Measurements from ENCODE around the gene RPS18. TPM values are rescaled to one million over a fixed set of nuclear protein-coding genes. Genes with fewer than 3 reads are reported as not detected.
A peak's percentile ranks its signal among the peaks of the same experiment; 100 is the strongest.

Gene RPS18
- total and polyA plus RNA-seq, 9 of the 15 experiments (the other 6 are each of a cell fraction or from before 2014, with no cell fraction given) = 5,023 to 17,516 (median 8,131) TPM

DNA sequence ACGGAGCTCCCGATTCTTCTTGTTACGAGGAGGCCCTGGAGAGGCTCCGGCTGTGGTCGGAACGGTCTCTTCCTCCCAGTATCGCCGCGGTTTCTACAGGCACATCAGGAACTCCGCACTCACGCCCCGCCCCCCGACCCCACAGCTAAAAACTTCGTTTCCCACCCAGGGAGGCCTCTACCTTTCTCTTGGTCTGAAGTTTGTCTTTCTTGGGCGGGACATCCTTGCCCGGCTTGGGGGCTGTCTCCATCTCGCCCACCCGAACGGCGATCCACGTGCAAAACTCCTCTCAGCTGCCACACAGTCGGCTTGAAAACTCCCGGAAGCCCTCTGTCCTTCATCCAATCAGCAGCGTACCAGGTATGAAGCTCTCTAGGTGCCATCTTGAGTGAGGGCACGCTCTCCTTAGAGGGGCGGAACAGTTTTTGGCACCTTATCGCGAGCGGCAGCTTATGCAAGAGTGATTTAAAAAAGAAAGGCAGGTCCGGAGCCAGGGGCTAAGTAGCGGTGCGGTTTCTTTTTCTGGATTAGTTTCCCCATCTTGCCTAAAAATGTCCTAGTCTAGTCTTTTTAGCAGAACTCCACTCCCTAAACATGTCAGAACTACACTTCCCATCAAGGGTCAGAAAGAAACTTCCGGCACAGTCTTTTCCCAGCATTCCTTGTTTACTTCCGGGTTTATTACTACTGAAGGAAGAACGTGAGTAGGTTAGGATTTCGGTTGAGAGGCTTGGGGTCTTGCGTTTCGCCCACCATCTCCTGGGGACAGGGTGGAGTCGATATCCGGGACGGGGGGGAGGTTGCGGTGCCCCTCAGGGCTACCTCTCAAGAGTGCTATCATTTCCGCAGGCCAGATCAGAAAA is 17.3 kb downstream of the RPS18 start, which contains the start of the genes PFDN6 and WDR46 (continued):
- TF ChIP-seq, protein P1, sequence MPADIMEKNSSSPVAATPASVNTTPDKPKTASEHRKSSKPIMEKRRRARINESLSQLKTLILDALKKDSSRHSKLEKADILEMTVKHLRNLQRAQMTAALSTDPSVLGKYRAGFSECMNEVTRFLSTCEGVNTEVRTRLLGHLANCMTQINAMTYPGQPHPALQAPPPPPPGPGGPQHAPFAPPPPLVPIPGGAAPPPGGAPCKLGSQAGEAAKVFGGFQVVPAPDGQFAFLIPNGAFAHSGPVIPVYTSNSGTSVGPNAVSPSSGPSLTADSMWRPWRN (IDR thresholded peaks at IDR 0.05; ENCODE audit: low read depth) = no peak
- TF ChIP-seq CEBPG (CRISPR knock-in tag; IDR thresholded peaks at IDR 0.05) = peak; percentile 81
- peak in 1 of 2 experiments; percentile 74; a peak in 2 of 4 replicates for TF ChIP-seq CEBPG (tag; conservative IDR thresholded peaks at IDR 0.05 in 1 of 2, IDR thresholded peaks at IDR 0.05 in 1 of 2)
- TF ChIP-seq ZC3H8 (IDR thresholded peaks at IDR 0.05) = no peak
- no peak for TF ChIP-seq ZNF79 (CRISPR knock-in tag; IDR thresholded peaks at IDR 0.05; ENCODE audit: low read depth)
- TF ChIP-seq, protein P2, sequence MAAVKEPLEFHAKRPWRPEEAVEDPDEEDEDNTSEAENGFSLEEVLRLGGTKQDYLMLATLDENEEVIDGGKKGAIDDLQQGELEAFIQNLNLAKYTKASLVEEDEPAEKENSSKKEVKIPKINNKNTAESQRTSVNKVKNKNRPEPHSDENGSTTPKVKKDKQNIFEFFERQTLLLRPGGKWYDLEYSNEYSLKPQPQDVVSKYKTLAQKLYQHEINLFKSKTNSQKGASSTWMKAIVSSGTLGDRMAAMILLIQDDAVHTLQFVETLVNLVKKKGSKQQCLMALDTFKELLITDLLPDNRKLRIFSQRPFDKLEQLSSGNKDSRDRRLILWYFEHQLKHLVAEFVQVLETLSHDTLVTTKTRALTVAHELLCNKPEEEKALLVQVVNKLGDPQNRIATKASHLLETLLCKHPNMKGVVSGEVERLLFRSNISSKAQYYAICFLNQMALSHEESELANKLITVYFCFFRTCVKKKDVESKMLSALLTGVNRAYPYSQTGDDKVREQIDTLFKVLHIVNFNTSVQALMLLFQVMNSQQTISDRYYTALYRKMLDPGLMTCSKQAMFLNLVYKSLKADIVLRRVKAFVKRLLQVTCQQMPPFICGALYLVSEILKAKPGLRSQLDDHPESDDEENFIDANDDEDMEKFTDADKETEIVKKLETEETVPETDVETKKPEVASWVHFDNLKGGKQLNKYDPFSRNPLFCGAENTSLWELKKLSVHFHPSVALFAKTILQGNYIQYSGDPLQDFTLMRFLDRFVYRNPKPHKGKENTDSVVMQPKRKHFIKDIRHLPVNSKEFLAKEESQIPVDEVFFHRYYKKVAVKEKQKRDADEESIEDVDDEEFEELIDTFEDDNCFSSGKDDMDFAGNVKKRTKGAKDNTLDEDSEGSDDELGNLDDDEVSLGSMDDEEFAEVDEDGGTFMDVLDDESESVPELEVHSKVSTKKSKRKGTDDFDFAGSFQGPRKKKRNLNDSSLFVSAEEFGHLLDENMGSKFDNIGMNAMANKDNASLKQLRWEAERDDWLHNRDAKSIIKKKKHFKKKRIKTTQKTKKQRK (IDR thresholded peaks at IDR 0.05; ENCODE audit: borderline replicate concordance, low read depth, low read length) = no peak
- no peak for TF ChIP-seq GTF2A2 (tag; IDR thresholded peaks at IDR 0.05)
- TF ChIP-seq, protein P3, sequence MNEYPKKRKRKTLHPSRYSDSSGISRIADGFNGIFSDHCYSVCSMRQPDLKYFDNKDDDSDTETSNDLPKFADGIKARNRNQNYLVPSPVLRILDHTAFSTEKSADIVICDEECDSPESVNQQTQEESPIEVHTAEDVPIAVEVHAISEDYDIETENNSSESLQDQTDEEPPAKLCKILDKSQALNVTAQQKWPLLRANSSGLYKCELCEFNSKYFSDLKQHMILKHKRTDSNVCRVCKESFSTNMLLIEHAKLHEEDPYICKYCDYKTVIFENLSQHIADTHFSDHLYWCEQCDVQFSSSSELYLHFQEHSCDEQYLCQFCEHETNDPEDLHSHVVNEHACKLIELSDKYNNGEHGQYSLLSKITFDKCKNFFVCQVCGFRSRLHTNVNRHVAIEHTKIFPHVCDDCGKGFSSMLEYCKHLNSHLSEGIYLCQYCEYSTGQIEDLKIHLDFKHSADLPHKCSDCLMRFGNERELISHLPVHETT (CRISPR knock-in tag; conservative IDR thresholded peaks at IDR 0.05 in 1 of 2, IDR thresholded peaks at IDR 0.05 in 1 of 2) = peak in 1 of 2 experiments; percentile 89; a peak in 1 of 4 replicates
- peak; percentile 51; the same call in 1 of the 2 replicates for TF ChIP-seq JUN (IDR thresholded peaks at IDR 0.05; ENCODE audit: borderline replicate concordance, low read depth, low read length)
- TF ChIP-seq JUN (CRISPR knock-in tag; IDR thresholded peaks at IDR 0.05; ENCODE audit: borderline replicate concordance) = peak; percentile 67; the same call in 1 of the 2 replicates
- TF ChIP-seq, protein P4, sequence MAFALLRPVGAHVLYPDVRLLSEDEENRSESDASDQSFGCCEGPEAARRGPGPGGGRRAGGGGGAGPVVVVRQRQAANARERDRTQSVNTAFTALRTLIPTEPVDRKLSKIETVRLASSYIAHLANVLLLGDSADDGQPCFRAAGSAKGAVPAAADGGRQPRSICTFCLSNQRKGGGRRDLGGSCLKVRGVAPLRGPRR (CRISPR knock-in tag; IDR thresholded peaks at IDR 0.05) = no peak
- TF ChIP-seq, protein P5, sequence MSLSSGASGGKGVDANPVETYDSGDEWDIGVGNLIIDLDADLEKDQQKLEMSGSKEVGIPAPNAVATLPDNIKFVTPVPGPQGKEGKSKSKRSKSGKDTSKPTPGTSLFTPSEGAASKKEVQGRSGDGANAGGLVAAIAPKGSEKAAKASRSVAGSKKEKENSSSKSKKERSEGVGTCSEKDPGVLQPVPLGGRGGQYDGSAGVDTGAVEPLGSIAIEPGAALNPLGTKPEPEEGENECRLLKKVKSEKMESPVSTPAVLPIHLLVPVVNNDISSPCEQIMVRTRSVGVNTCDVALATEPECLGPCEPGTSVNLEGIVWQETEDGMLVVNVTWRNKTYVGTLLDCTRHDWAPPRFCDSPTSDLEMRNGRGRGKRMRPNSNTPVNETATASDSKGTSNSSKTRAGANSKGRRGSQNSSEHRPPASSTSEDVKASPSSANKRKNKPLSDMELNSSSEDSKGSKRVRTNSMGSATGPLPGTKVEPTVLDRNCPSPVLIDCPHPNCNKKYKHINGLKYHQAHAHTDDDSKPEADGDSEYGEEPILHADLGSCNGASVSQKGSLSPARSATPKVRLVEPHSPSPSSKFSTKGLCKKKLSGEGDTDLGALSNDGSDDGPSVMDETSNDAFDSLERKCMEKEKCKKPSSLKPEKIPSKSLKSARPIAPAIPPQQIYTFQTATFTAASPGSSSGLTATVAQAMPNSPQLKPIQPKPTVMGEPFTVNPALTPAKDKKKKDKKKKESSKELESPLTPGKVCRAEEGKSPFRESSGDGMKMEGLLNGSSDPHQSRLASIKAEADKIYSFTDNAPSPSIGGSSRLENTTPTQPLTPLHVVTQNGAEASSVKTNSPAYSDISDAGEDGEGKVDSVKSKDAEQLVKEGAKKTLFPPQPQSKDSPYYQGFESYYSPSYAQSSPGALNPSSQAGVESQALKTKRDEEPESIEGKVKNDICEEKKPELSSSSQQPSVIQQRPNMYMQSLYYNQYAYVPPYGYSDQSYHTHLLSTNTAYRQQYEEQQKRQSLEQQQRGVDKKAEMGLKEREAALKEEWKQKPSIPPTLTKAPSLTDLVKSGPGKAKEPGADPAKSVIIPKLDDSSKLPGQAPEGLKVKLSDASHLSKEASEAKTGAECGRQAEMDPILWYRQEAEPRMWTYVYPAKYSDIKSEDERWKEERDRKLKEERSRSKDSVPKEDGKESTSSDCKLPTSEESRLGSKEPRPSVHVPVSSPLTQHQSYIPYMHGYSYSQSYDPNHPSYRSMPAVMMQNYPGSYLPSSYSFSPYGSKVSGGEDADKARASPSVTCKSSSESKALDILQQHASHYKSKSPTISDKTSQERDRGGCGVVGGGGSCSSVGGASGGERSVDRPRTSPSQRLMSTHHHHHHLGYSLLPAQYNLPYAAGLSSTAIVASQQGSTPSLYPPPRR (CRISPR knock-in tag; IDR thresholded peaks at IDR 0.05; ENCODE audit: borderline replicate concordance) = no peak
- no peak for TF ChIP-seq ILF3 (IDR thresholded peaks at IDR 0.05; ENCODE audit: borderline replicate concordance)
- TF ChIP-seq MTF1 (CRISPR knock-in tag; IDR thresholded peaks at IDR 0.05; ENCODE audit: borderline replicate concordance) = no peak
- no peak for TF ChIP-seq TRIM24 (IDR thresholded peaks at IDR 0.05)

Data from K562 (cell line).